ENCODE measurements around the gene SLC7A8.

DNA sequence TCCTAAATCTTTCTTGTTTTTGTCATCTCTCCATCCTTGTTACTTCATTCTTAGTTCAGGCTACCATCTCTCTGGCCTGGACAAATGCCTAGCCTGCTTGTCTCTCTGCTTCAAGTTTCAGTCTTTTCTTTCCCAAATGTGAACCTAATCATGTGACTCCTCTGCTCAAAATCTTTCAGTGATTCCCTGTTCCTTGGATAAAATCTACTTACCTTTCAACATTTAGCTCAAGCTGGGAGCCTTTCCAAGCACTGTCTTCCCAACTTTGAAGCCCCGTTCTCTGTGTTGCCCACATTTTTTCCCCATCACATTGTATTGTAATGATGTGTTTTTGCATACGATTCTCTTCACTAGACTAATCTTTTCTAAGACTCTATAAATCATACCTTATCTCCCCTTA lies 24.7 kb downstream of the SLC7A8 start:
- TF ChIP-seq POLR2AphosphoS5 (IDR thresholded peaks at IDR 0.05; ENCODE audit: low read depth), result no peak
- TF ChIP-seq REST (IDR thresholded peaks at IDR 0.05; ENCODE audit: insufficient replicate concordance, low read depth), result no peak
- TF ChIP-seq CTCF (IDR thresholded peaks at IDR 0.05; ENCODE audit: insufficient read depth, low read length), result no peak
- TF ChIP-seq GABPA (IDR thresholded peaks at IDR 0.05; ENCODE audit: low read depth), result no peak
- TF ChIP-seq SPI1 (IDR thresholded peaks at IDR 0.05; ENCODE audit: borderline replicate concordance, low read depth), result no peak
